HEK293T (cell line): Measurements from ENCODE around the gene MGAT5.

Experiments used
- CTCF ChIA-PET: fragments of 350-600 bp; formaldehyde crosslinking; extraction: SDS; loops from one replicate; lab custom pipeline; 2021; ENCODE audit warnings: antibody characterized with exemption, inconsistent platforms; lab: Yijun Ruan, JAX
- POLR2A ChIA-PET: fragments of 350-600 bp; formaldehyde crosslinking; extraction: SDS; loops from one replicate; lab custom pipeline; 2020; ENCODE audit warnings: antibody characterized with exemption, inconsistent platforms; lab: Yijun Ruan, JAX
- DNase-seq: peaks from one replicate; pipeline ENCODE4 v3.0.0; 2012; ENCODE audit warnings: mixed read lengths; ENCODE audit errors: extremely low spot score
- ARNT ChIP-seq: fragments of 450-650 bp; IDR thresholded peaks from 2 replicates; pipeline ENCODE4 v1.6.1; 2017; ENCODE audit warnings: mild to moderate bottlenecking
- BHLHE40 ChIP-seq: fragments of 450-650 bp; IDR thresholded peaks from 2 replicates; pipeline ENCODE4 v1.6.1; 2016; ENCODE audit warnings: mild to moderate bottlenecking, moderate library complexity, borderline replicate concordance
- CTBP1 ChIP-seq: fragments of 450-650 bp; IDR thresholded peaks from 2 replicates; pipeline ENCODE4 v1.6.1; 2016; ENCODE audit warnings: borderline replicate concordance
- ELF4 ChIP-seq: fragments of 450-650 bp; IDR thresholded peaks from 2 replicates; pipeline ENCODE4 v1.6.1; 2017; ENCODE audit warnings: antibody characterized with exemption
- FOXA1 ChIP-seq: fragments of 450-650 bp; IDR thresholded peaks from 2 replicates; pipeline ENCODE4 v1.6.1; 2016; ENCODE audit warnings: mild to moderate bottlenecking
- FOXK2 ChIP-seq: fragments of 450-650 bp; IDR thresholded peaks from 2 replicates; pipeline ENCODE4 v1.6.1; 2016; ENCODE audit warnings: mild to moderate bottlenecking
- FOXM1 ChIP-seq: fragments of 450-650 bp; IDR thresholded peaks from 2 replicates; pipeline ENCODE4 v1.6.1; 2017; ENCODE audit warnings: mild to moderate bottlenecking, borderline replicate concordance
- HDGF ChIP-seq: fragments of 450-650 bp; IDR thresholded peaks from 2 replicates; pipeline ENCODE4 v1.6.1; 2017; ENCODE audit warnings: antibody characterized with exemption, borderline replicate concordance
- L3MBTL2 ChIP-seq: fragments of 450-650 bp; conservative IDR thresholded peaks from 2 replicates; pipeline ENCODE4 v1.6.1; 2016; ENCODE audit warnings: mild to moderate bottlenecking
- LEF1 ChIP-seq: fragments of 450-650 bp; IDR thresholded peaks from 2 replicates; pipeline ENCODE4 v1.6.1; 2017; ENCODE audit warnings: mild to moderate bottlenecking, borderline replicate concordance
- NFRKB ChIP-seq: fragments of 450-650 bp; IDR thresholded peaks from 2 replicates; pipeline ENCODE4 v1.6.1; 2016; ENCODE audit warnings: mild to moderate bottlenecking, moderate library complexity
- PKNOX1 ChIP-seq: fragments of 450-650 bp; IDR thresholded peaks from 2 replicates; pipeline ENCODE4 v1.6.1; 2016
- SP1 ChIP-seq: fragments of 450-650 bp; IDR thresholded peaks from 2 replicates; pipeline ENCODE4 v1.6.1; 2017
- SUZ12 ChIP-seq: fragments of 450-650 bp; IDR thresholded peaks from 2 replicates; pipeline ENCODE4 v1.6.1; 2016; ENCODE audit warnings: mild to moderate bottlenecking
- TARDBP ChIP-seq: fragments of 450-650 bp; IDR thresholded peaks from 2 replicates; pipeline ENCODE4 v1.6.1; 2016
- ZNF384 ChIP-seq: fragments of 450-650 bp; IDR thresholded peaks from 2 replicates; pipeline ENCODE4 v1.6.1; 2016

Gene MGAT5

GRCh38 chr2:134416637-134417036 lies 162.8 kb downstream of the MGAT5 start:
- no peak for TF ChIP-seq ELF4
- no peak for TF ChIP-seq CTBP1
- TF ChIP-seq BHLHE40, result no peak
- no peak for TF ChIP-seq SP1
- TF ChIP-seq SUZ12, result no peak
- no peak for TF ChIP-seq NFRKB
- no peak for TF ChIP-seq ZNF384
- no peak for TF ChIP-seq FOXK2
- DNase-seq, result no peak
- POLR2A ChIA-PET, result no interaction called here
- CTCF ChIA-PET, result no interaction called here

- ChIA-PET POLR2A (no interaction called here), CTCF (no interaction called here)
- TF ChIP-seq TARDBP, result no peak
- no peak for TF ChIP-seq PKNOX1
- no peak for TF ChIP-seq SUZ12
These were observed 164.2 kb downstream of the MGAT5 start for GRCh38 chr2:134417968-134418582.

GRCh38 chr2:134420259-134420658 lies 166.4 kb downstream of the MGAT5 start:
- TF ChIP-seq FOXK2, result no peak
- TF ChIP-seq NFRKB, result no peak
- TF ChIP-seq PKNOX1, result no peak
- no peak for TF ChIP-seq LEF1
- no peak for TF ChIP-seq ELF4
- no peak for TF ChIP-seq CTBP1
- no peak for TF ChIP-seq ARNT
- TF ChIP-seq HDGF, result no peak
- TF ChIP-seq FOXA1, result no peak
- TF ChIP-seq BHLHE40, result no peak
- no peak for DNase-seq
- CTCF ChIA-PET, result no interaction called here
- POLR2A ChIA-PET, result no interaction called here

More at GRCh38 chr2:134417968-134418582, 164.2 kb downstream of the MGAT5 start:
- DNase-seq, result no peak

- DNase-seq, result no peak
- TF ChIP-seq ARNT (no peak), L3MBTL2 (no peak), SP1 (no peak), TARDBP (no peak), LEF1 (no peak), PKNOX1 (no peak), HDGF (no peak), FOXM1 (no peak), FOXA1 (no peak), BHLHE40 (no peak), ELF4 (no peak), CTBP1 (no peak), NFRKB (no peak), FOXK2 (no peak)
- ChIA-PET CTCF (no interaction called here), POLR2A (no interaction called here)
These were observed 167.0 kb downstream of the MGAT5 start for GRCh38 chr2:134420920-134421319.

- ChIA-PET POLR2A (no interaction called here), CTCF (no interaction called here)
- TF ChIP-seq CTBP1 (no peak), SP1 (no peak), NFRKB (no peak), FOXM1 (no peak)
- DNase-seq, result no peak
These were observed 167.9 kb downstream of the MGAT5 start for GRCh38 chr2:134421556-134422328.

- ChIA-PET POLR2A (no interaction called here), CTCF (no interaction called here)
- DNase-seq, result no peak
- no peak for TF ChIP-seq ELF4
These were observed 172.0 kb downstream of the MGAT5 start for GRCh38 chr2:134425724-134426496.
